Ramos (cell line): Measurements from ENCODE around the gene PLXNA4.

Source experiments
- in situ Hi-C: fragments of 300-500 bp; cut with MboI; formaldehyde crosslinking; loops from one replicate; pipeline ENCODE4 v1.14.3; 2022; ENCODE audit warnings: low sequenced_read_pairs; ENCODE audit not compliant: unreplicated experiment

The PLXNA4 gene

DNA sequence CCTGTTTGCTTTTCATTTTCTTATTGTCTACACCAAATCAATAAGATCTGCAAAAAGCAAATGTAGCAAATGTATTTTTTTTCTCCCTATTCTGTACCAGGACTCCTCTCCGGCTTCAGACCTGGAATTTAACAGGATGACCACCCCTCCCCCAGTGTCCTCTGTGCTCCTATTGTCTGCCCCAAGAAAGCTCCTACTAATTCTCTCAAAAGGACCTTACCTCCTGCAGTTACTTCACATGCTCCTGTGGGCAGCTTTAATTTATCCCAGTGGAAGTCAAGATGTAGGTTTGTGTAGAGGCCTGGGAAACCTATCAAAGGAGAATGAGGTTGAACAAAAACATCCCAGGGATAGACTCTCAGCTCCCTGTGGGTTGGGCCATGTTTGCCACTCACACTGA lies 31.3 kb downstream of the PLXNA4 start:
- in situ Hi-C loops = no loop called here

DNA sequence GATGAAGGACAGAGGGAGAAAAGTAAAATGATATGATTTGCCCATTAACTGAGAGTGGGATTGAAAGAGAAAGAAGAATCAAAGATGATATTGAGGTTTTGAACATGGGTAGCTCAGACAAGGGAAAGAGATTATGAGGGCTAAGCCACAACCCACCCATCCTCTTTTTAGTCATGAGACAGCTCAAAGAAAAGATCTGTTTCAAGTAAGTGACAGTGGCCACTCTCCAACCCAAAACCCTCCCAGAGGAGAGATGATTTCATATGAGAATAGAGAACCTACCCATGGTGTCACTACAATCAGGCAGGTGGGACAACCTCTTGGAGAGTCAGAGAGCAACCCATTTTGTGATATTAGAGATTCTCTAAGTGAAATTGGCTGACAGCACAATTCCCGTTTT lies 32.2 kb downstream of the PLXNA4 start:
- in situ Hi-C loops = no loop called here

DNA sequence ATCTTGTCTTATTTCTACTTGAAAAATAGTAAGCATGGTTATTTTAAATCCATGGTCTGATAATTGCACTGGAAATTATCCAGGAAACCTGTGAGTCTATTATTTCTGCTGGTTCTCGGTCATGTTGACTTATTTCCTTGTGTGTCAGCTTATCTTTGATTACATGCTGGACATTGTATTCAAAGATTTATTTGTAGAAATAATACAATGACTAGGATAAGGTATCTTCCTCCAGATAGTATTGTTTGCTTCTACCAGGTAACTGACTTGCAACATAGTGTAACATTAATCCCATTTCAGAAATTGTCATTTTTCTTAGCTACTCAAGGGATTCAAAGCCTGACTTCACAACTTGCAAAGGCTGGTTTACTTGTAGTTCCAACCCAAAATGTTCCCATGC lies 33.4 kb downstream of the PLXNA4 start:
- in situ Hi-C loops = no loop called here

DNA sequence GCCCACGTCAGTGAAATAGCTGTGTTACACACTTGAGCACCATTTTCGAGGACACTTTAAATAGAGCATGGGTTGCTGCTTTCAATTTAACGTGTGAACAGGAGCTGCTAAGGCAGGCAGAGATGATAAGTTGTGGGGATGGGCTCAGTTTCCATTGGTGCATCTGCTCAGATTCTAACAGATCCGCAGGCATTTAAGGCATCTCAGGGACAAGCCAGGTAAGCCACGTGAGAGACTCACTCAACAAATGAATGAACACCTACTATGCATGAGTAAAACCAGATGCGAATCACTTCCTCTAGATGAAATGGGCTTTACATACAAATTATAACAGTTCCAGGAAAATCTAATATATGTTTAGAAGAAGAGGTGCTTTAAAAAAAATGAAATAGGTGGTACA lies 34.6 kb downstream of the PLXNA4 start:
- in situ Hi-C loops = no loop called here

- in situ Hi-C loops = no loop called here
Observed at GRCh38 chr7:132537456-132538145, 38.7 kb downstream of the PLXNA4 start.

GRCh38 chr7:132536654-132537395 lies 39.4 kb downstream of the PLXNA4 start:
- in situ Hi-C loops = no loop called here

GRCh38 chr7:132533916-132534315 lies 42.4 kb downstream of the PLXNA4 start:
- in situ Hi-C loops = no loop called here

- in situ Hi-C loops = no loop called here
Observed at GRCh38 chr7:132532281-132532680, 44.0 kb downstream of the PLXNA4 start.

- in situ Hi-C loops = no loop called here
Observed at GRCh38 chr7:132531562-132531961, 44.7 kb downstream of the PLXNA4 start.

DNA sequence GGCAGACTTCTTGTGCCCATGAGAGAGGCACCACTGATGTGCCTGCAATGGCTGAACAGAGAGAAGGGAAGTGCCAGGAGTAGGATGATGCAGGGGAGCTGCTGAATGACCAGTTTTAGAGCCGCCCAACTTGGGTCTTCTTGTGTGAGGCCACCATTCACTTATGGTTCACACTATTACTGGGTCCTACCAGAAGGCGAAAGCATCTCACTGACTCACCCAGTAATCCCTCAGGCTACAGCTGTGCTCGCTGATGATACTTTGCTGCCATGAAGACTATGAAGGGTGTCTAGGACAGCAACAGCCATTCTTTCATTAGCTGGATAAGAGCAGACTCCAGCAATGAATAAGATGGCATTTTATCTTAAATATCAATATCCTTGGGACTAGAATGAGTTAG lies 47.6 kb downstream of the PLXNA4 start:
- in situ Hi-C loops = no loop called here

DNA sequence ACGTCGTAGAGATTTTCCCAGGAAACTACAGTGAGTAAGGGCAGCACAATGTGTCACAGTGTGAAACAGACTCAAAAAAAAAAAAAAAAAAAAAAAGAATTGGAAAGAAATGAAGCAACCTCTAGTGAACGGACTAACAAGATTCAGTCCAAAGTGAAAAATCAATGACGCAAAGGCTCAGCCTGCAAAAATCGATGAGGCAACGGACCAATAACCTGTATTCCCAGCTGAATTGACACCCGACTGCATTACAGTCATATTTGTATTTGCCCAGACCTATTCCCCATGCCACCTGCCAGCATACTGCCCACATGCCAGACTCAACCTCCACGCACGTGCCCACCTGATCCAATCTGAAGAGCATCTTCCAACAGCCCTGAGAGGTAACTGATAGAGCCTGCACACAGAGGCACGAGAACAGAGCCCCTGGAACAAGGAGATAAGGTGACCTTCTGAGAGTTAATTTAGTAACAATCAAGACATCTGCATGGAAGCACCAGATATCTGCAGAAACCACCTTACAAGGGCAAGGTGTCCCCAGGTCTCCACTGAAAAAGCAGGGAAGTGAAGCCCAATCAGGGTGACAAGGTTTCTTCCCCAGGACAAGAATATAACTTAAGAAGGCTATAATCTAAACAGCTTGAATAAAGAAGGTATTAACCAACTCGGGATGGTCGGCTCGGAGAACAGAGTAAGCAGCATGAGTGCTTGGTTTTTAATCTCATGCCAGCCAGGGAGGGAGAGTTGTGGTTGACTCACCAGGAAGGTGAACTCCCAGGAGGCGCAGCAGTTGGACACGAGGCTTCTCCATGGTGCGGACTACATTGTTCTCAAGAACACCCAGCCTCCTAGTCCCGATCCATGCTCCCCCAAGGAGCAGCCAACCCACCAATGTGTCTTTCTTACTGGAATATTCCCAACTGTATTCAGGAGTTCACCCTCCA lies 48.5 kb downstream of the PLXNA4 start:
- in situ Hi-C loops = no loop called here

- in situ Hi-C loops = no loop called here
Observed at GRCh38 chr7:132526111-132526740, 50.0 kb downstream of the PLXNA4 start.

- in situ Hi-C loops = no loop called here
Observed at GRCh38 chr7:132521423-132521822, 54.8 kb downstream of the PLXNA4 start.

DNA sequence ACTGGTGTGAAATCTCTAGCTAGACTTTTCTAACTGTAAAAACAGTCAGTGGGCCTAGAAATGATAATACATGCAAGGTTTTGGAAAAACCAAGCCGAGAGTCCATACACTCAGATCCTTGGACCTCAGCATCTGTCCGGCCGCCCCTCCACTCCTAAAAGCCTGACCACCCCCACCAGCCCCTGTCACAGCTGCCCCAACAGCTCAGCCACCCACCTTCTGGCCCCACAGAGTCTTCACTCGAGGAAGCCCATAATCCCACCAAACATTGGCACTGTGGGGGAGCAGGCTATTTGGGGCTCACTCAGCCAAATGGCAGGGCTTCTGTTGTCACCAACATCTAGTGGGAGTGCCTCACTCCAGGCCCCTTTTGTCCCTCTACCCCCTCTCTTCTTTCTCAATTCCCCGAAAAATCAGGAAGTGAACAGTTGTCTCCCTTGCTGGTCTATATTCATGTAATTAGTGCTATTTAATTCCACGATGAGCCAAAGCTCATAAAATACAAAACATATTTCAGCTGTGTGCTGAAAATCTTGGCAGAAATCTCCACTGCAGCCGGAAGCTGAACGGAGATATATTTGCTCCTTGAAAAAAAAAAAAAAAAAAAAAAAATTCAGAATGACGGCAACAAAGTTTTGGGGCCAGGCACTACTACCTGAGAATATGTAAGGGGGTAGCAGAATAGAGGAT lies 55.5 kb downstream of the PLXNA4 start:
- in situ Hi-C loops = no loop called here

GRCh38 chr7:132519936-132520335 lies 56.3 kb downstream of the PLXNA4 start:
- in situ Hi-C loops = no loop called here

DNA sequence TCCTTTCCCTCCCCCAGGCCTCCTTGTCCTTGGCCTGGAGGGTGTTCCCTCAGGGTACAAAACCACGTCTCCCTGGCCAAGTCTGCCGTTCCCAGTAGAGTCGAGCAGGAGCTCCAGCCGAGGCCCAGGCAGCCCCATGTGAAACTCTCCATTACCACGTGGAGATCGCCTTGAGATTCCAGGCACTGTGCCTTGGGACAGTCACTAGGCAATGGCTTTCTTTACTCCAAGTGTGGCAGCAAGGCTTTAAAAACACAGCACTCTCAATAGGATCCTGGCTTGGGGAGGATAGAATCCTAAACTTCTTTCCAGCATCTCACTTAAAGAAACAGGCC lies 57.5 kb downstream of the PLXNA4 start:
- in situ Hi-C loops = no loop called here

- in situ Hi-C loops = no loop called here
Observed at GRCh38 chr7:132518102-132518838, 58.0 kb downstream of the PLXNA4 start.

DNA sequence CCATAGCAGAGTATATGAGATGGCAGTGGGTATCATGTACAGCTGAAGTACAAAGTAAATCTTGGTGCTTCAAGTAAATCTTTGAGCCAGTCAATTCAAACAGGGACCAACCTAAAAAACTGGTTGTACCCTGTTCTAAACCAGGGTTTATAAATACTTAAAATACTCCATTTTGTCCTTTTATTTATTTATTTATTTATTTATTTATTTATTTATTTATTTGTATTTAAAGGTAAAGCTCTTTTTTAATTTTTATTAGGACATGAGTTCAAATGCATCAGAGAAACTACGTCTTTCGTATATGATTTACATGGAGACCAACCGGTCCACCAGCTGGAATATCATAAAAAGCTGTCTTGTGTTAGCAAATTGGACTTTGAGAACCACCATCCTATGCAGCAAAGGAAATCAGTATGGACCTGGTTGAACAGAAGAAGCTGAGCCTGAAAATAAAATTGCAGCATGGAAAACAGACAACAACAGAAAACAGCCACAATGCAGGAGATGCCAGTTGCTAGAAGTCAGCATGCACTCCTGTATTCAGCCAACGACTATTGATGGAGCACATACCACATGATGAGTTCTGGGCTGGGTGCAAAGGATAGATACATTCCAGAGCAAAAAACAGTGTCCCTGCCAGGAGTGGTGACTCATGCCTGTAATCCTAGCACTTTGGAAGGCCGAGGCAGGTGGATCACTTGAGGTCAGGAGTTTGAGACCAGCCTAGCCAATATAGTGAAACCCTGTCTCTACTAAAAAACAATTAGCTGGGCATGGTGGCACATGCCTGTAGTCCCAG lies 60.0 kb downstream of the PLXNA4 start:
- in situ Hi-C loops = no loop called here

DNA sequence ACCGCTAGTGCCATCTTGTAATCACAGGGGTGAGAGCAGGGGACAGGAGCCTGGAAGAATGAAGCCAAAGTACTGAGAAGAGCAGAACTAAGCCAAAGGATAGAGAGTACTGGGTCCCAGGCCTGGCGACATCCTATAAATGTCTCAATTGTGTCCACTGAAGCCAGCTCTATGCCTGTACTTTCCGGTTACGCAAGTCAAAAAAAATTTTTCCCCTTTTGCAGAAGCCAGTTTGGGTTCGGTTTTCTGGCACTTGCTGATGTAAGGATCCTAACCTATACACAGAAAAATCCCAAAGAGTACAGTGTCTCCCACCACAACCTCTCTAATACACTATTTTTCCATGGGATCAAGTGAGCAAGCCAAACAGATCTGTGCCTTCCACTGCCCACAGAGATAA lies 61.1 kb downstream of the PLXNA4 start:
- in situ Hi-C loops = no loop called here
